ENCODE results near the gene STIM2.
"Not testable (repeated sequence)": the region's sequence is repeated elsewhere in the genome, so short reads cannot be mapped to it uniquely, and the experiment has no call there.

The STIM2 gene

DNA sequence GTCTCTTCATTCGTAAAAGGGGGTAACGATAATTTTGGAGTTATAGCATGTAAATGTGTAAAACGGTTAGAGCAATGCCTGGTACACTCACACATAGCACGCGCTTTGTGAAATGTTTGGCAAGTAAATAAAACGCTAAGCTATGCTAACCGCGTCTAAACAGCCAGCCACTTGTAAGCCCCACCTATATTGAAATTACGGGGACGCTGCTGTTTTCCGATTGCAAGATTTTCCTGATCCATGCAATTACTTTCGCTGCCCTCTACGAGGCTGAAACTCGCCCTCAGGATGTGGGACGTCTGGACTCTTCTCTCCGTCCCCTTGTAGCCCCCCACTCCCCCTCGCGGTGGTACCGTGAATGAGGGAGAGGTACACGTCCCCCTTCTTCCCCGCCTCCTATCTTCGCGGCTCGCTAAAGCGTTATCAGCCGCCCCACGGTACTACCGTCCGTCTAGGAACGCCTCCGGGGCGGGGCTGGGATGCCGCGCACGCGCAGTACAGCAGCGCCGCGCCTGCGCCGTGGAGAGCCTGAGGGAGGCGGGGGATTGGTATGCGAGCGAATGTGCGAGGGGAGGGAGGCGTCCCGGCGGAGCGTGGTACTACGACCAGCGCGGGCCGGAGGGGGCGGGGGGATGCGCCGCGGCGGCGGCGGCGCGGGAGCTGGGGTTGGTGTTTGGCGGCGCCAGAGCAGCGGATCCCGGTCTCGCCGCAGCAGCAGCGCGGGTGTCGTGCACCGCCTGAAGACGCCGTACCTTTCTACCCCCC lies at the start of gene STIM2:
STIM2 (plus strand) TSS at position 685 of the 765 bp plus-strand sequence.
- H3K4me3 ChIP-seq (ENCODE audit: low read depth, low read length, poor library complexity, severe bottlenecking): peak within 1 kb of the TSS; percentile 93
- no peaks in the 10 kb centered on the region for H3K36me3 ChIP-seq (ENCODE audit: insufficient read depth, low read length)
- TF ChIP-seq, protein P1, sequence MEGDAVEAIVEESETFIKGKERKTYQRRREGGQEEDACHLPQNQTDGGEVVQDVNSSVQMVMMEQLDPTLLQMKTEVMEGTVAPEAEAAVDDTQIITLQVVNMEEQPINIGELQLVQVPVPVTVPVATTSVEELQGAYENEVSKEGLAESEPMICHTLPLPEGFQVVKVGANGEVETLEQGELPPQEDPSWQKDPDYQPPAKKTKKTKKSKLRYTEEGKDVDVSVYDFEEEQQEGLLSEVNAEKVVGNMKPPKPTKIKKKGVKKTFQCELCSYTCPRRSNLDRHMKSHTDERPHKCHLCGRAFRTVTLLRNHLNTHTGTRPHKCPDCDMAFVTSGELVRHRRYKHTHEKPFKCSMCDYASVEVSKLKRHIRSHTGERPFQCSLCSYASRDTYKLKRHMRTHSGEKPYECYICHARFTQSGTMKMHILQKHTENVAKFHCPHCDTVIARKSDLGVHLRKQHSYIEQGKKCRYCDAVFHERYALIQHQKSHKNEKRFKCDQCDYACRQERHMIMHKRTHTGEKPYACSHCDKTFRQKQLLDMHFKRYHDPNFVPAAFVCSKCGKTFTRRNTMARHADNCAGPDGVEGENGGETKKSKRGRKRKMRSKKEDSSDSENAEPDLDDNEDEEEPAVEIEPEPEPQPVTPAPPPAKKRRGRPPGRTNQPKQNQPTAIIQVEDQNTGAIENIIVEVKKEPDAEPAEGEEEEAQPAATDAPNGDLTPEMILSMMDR (IDR thresholded peaks at IDR 0.05; ENCODE audit: low read length): peak; percentile 43
- TF ChIP-seq EZH2 (IDR thresholded peaks at IDR 0.05; ENCODE audit: borderline replicate concordance, low read length): no peak
- H3K4me1 ChIP-seq (ENCODE audit: insufficient read depth, low read length, severe bottlenecking): peaks cover 38% of the 10 kb centered on the region
- H3K4me2 ChIP-seq (ENCODE audit: low read length): peak within 1 kb of the TSS; percentile 94
- H3F3A ChIP-seq (ENCODE audit: insufficient read depth, low read length): no peaks in the 10 kb centered on the region
- H3K27me3 ChIP-seq (ENCODE audit: insufficient read depth, low read length): no peaks in the 10 kb centered on the region
- H3K9ac ChIP-seq (ENCODE audit: low read length): peak within 1 kb of the TSS; percentile 98
- peaks cover 40% of the 10 kb centered on the region for H3K79me2 ChIP-seq (ENCODE audit: insufficient read depth, low read length)
- no peaks in the 10 kb centered on the region for H3K9me3 ChIP-seq (ENCODE audit: low read length)
- no peak within 1 kb of the TSS for H2AFZ ChIP-seq (ENCODE audit: low read length)
- H3K9me2 ChIP-seq (ENCODE audit: low read depth, low read length): no peaks in the 10 kb centered on the region
- H4K20me1 ChIP-seq (ENCODE audit: insufficient read depth, low read length): no peaks in the 10 kb centered on the region
- H3K27ac ChIP-seq (ENCODE audit: low read depth, low read length, poor library complexity, severe bottlenecking): peak within 1 kb of the TSS; percentile 92

DNA sequence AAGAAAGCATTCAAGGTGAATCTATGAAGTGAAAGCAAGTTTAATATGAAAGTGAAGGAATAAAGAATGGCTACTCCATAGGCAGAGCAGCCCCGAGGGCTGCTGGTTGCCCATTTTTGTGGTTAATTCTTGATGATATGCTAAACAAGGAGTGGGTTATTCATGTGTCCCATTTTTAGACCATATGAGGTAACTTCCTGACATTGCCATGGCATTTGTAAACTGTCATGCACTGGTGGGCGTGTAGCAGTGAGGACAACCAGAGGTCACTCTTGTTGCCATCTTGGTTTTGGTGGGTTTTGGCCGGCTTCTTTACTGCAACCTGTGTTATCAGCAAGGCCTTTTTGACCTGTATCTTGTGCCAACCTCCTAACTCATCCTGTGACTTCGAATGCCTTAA lies 49.1 kb upstream of the STIM2 start:
- H2AFZ ChIP-seq (ENCODE audit: low read length); H3K9me2 ChIP-seq (ENCODE audit: low read depth, low read length); H3K4me3 ChIP-seq (ENCODE audit: low read depth, low read length, poor library complexity, severe bottlenecking); H3K4me2 ChIP-seq (ENCODE audit: low read length); H3K36me3 ChIP-seq (ENCODE audit: insufficient read depth, low read length); H3K9ac ChIP-seq (ENCODE audit: low read length); H3K27me3 ChIP-seq (ENCODE audit: insufficient read depth, low read length); H3K79me2 ChIP-seq (ENCODE audit: insufficient read depth, low read length); H4K20me1 ChIP-seq (ENCODE audit: insufficient read depth, low read length); H3K27ac ChIP-seq (ENCODE audit: low read depth, low read length, poor library complexity, severe bottlenecking); H3F3A ChIP-seq (ENCODE audit: insufficient read depth, low read length); H3K9me3 ChIP-seq (ENCODE audit: low read length): not testable (repeated sequence)
- H3K4me1 ChIP-seq (ENCODE audit: insufficient read depth, low read length, severe bottlenecking): peaks cover 22% of the 10 kb centered on the region

DNA sequence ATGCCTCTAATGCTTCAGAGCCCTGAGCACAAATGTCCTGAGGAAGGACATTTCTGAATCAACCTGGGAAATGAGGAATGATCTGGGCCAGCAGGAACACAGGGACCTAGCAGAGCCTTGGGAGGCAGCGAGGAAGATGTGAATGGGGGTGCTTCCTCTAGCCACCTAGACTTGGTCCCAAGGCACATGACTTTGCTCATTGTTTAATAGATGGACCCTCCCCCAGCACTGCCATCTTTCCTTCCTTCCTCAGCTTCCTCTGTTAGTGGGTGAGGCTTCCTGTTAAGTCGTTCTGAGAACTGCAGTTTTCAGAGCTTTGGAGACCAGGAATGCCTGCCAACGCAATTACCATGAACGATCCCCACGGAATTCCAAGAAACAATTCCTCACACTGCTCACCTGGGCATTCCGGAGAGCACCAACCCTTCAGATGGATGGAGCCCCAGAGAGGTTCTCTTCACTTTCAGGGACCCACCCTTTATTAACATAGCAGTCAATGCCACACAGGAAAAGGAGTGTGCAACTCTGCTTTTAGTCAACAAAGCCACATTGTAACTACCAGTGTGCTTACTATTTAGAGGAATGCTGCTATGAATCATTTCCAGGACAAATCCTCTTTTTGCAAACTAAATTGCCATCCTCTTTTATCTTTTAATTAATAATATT lies 48.5 kb upstream of the STIM2 start:
- Histone ChIP-seq H2AFZ (ENCODE audit: low read length) (no peak overlapping the region), H3F3A (ENCODE audit: insufficient read depth, low read length) (no peaks in the 10 kb centered on the region), H3K36me3 (ENCODE audit: insufficient read depth, low read length) (no peaks in the 10 kb centered on the region), H3K4me1 (ENCODE audit: insufficient read depth, low read length, severe bottlenecking) (peaks cover 24% of the 10 kb centered on the region), H4K20me1 (ENCODE audit: insufficient read depth, low read length) (no peaks in the 10 kb centered on the region), H3K27me3 (ENCODE audit: insufficient read depth, low read length) (no peaks in the 10 kb centered on the region), H3K27ac (ENCODE audit: low read depth, low read length, poor library complexity, severe bottlenecking) (no peak overlapping the region), H3K4me3 (ENCODE audit: low read depth, low read length, poor library complexity, severe bottlenecking) (no peak overlapping the region), H3K9me3 (ENCODE audit: low read length) (no peaks in the 10 kb centered on the region), H3K9ac (ENCODE audit: low read length) (no peak overlapping the region), H3K79me2 (ENCODE audit: insufficient read depth, low read length) (no peaks in the 10 kb centered on the region), H3K4me2 (ENCODE audit: low read length) (no peak overlapping the region), H3K9me2 (ENCODE audit: low read depth, low read length) (no peaks in the 10 kb centered on the region)
- TF ChIP-seq, protein P1 (IDR thresholded peaks at IDR 0.05; ENCODE audit: low read length): no peak
- no peak for TF ChIP-seq EZH2 (IDR thresholded peaks at IDR 0.05; ENCODE audit: borderline replicate concordance, low read length)

All from OCI-LY1 (cell line).